Lower leg skin (tissue), 3 donors: ENCODE measurements around the gene CTDSPL2.

Source experiments
- POLR2A ChIP-seq, 2 donors: fragments of 450-650 bp; IDR thresholded peaks; one replicate each; pipeline ENCODE4 v1.6.1; 2016 to 2017; ENCODE audit warnings: antibody characterized with exemption in 2 of 2, mild to moderate bottlenecking in 1 of 2, moderate library complexity in 1 of 2
- TF ChIP-seq, protein P1 (sequence below), 3 donors: fragments of 450-650 bp; IDR thresholded peaks; one replicate each; pipeline ENCODE4 v1.5.1; 2016; ENCODE audit warnings: antibody characterized with exemption in 3 of 3, mild to moderate bottlenecking in 3 of 3, moderate library complexity in 2 of 3

DNA sequence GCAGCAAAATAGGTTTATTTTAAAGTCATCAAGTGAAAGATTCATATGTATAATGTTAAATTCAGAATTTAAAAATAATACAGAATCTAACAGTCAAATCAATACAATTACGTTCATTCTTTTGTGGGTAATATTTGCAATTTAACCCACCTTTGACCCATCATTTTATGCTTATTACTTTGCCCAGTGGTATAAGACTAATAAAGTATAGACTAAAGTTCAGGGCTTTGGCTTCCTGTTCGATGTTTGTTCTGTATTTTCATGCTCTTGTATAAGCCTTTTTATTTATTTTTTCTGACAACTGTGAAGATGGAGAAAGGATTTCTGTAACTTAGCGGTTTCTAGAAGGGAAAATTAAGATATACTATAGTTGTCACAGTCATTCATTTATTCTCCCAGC is 65.2 kb downstream of the CTDSPL2 start:
- TF ChIP-seq, protein P1, sequence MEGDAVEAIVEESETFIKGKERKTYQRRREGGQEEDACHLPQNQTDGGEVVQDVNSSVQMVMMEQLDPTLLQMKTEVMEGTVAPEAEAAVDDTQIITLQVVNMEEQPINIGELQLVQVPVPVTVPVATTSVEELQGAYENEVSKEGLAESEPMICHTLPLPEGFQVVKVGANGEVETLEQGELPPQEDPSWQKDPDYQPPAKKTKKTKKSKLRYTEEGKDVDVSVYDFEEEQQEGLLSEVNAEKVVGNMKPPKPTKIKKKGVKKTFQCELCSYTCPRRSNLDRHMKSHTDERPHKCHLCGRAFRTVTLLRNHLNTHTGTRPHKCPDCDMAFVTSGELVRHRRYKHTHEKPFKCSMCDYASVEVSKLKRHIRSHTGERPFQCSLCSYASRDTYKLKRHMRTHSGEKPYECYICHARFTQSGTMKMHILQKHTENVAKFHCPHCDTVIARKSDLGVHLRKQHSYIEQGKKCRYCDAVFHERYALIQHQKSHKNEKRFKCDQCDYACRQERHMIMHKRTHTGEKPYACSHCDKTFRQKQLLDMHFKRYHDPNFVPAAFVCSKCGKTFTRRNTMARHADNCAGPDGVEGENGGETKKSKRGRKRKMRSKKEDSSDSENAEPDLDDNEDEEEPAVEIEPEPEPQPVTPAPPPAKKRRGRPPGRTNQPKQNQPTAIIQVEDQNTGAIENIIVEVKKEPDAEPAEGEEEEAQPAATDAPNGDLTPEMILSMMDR (IDR thresholded peaks at IDR 0.05), result no peak
- no peak for TF ChIP-seq POLR2A (IDR thresholded peaks at IDR 0.05)
